Measurements from ENCODE around the gene ZMYM3.

The ZMYM3 gene

GRCh38 chrX:71224098-71224708, 29.7 kb downstream of the ZMYM3 start:
- Histone ChIP-seq H3K36me3 (ENCODE audit: control insufficient read depth, insufficient read depth, low read length) (no peaks in the 10 kb centered on the region), H3K4me3 (ENCODE audit: low read length) (no peak overlapping the region), H3K23ac (ENCODE audit: low read length) (no peak overlapping the region), H3K79me1 (ENCODE audit: low read length) (no peaks in the 10 kb centered on the region), H3K27ac (ENCODE audit: low read depth, low read length) (no peak overlapping the region), H3K18ac (ENCODE audit: low read length) (no peak overlapping the region), H2BK120ac (ENCODE audit: low read depth, low read length) (no peak overlapping the region), H4K5ac (ENCODE audit: low read length) (no peak overlapping the region), H3K4me2 (ENCODE audit: low read length) (no peak overlapping the region), H3K4me1 (ENCODE audit: control insufficient read depth, low read depth, low read length) (no peaks in the 10 kb centered on the region), H2BK5ac (ENCODE audit: low read length) (no peak overlapping the region), H4K8ac (ENCODE audit: low read depth, low read length) (no peak overlapping the region), H3K27me3 (ENCODE audit: insufficient read depth, low read length, poor library complexity) (no peaks in the 10 kb centered on the region), H3K9ac (ENCODE audit: low read length) (no peak overlapping the region), H3K4ac (ENCODE audit: low read depth, low read length) (no peak overlapping the region), H2BK15ac (replicated peaks; ENCODE audit: low read depth) (no peak overlapping the region), H3K79me2 (ENCODE audit: control insufficient read depth, insufficient read depth, low read length) (no peaks in the 10 kb centered on the region), H3K56ac (ENCODE audit: low read length) (no peak overlapping the region), H2AK5ac (ENCODE audit: low read length) (no peak overlapping the region)
- DNase-seq = no peak
- WGBS (ENCODE audit: extremely low coverage, insufficient coverage, low lambda C conversion rate) = no CpG with 5 or more reads among the region's 32 CpGs

- Histone ChIP-seq H3K23ac (ENCODE audit: low read length) (no peak within 1 kb of the TSS), H3K18ac (ENCODE audit: low read length) (no peak within 1 kb of the TSS), H3K4ac (ENCODE audit: low read depth, low read length) (no peak within 1 kb of the TSS), H3K4me2 (ENCODE audit: low read length) (no peak within 1 kb of the TSS), H3K79me1 (ENCODE audit: low read length) (no peaks in the 10 kb centered on the region), H2BK120ac (ENCODE audit: low read depth, low read length) (no peak within 1 kb of the TSS), H3K36me3 (ENCODE audit: control insufficient read depth, insufficient read depth, low read length) (no peaks in the 10 kb centered on the region), H4K5ac (ENCODE audit: low read length) (no peak within 1 kb of the TSS), H4K8ac (ENCODE audit: low read depth, low read length) (no peak within 1 kb of the TSS), H3K4me3 (ENCODE audit: low read length) (no peak within 1 kb of the TSS), H3K27ac (ENCODE audit: low read depth, low read length) (no peak within 1 kb of the TSS), H3K4me1 (ENCODE audit: control insufficient read depth, low read depth, low read length) (no peaks in the 10 kb centered on the region), H2BK15ac (replicated peaks; ENCODE audit: low read depth) (no peak within 1 kb of the TSS), H2BK5ac (ENCODE audit: low read length) (no peak within 1 kb of the TSS), H3K56ac (ENCODE audit: low read length) (no peak within 1 kb of the TSS), H3K27me3 (ENCODE audit: insufficient read depth, low read length, poor library complexity) (no peaks in the 10 kb centered on the region), H3K79me2 (ENCODE audit: control insufficient read depth, insufficient read depth, low read length) (no peaks in the 10 kb centered on the region), H2AK5ac (ENCODE audit: low read length) (no peak within 1 kb of the TSS), H3K9ac (ENCODE audit: low read length) (no peak within 1 kb of the TSS)
- no CpG with 5 or more reads among the region's 18 CpGs for WGBS (ENCODE audit: extremely low coverage, insufficient coverage, low lambda C conversion rate)
- DNase-seq = no peak
Observed at GRCh38 chrX:71222929-71223328, 31.0 kb downstream of the ZMYM3 start, which contains the start of gene GJB1. Gene GJB1, plus strand, starts transcription at chrX:71223224. Its CDS starts 484 bp downstream, at chrX:71223708.

GRCh38 chrX:71221145-71221544, 32.8 kb downstream of the ZMYM3 start:
- H2BK15ac ChIP-seq (replicated peaks; ENCODE audit: low read depth) = no peak overlapping the region
- H3K9ac ChIP-seq (ENCODE audit: low read length) = no peak overlapping the region
- no peaks in the 10 kb centered on the region for H3K4me1 ChIP-seq (ENCODE audit: control insufficient read depth, low read depth, low read length)
- H3K56ac ChIP-seq (ENCODE audit: low read length) = no peak overlapping the region
- DNase-seq = no peak
- no peaks in the 10 kb centered on the region for H3K79me2 ChIP-seq (ENCODE audit: control insufficient read depth, insufficient read depth, low read length)
- H3K36me3 ChIP-seq (ENCODE audit: control insufficient read depth, insufficient read depth, low read length) = no peaks in the 10 kb centered on the region
- H3K4ac ChIP-seq (ENCODE audit: low read depth, low read length) = no peak overlapping the region
- H3K18ac ChIP-seq (ENCODE audit: low read length) = no peak overlapping the region
- no peaks in the 10 kb centered on the region for H3K27me3 ChIP-seq (ENCODE audit: insufficient read depth, low read length, poor library complexity)
- no peak overlapping the region for H3K4me2 ChIP-seq (ENCODE audit: low read length)
- H3K27ac ChIP-seq (ENCODE audit: low read depth, low read length) = no peak overlapping the region
- WGBS (ENCODE audit: extremely low coverage, insufficient coverage, low lambda C conversion rate) = no CpG with 5 or more reads among the region's 1 CpG
- no peak overlapping the region for H3K23ac ChIP-seq (ENCODE audit: low read length)
- no peak overlapping the region for H2BK120ac ChIP-seq (ENCODE audit: low read depth, low read length)
- H3K4me3 ChIP-seq (ENCODE audit: low read length) = no peak overlapping the region
- H2BK5ac ChIP-seq (ENCODE audit: low read length) = no peak overlapping the region
- H4K5ac ChIP-seq (ENCODE audit: low read length) = no peak overlapping the region
- H3K79me1 ChIP-seq (ENCODE audit: low read length) = no peaks in the 10 kb centered on the region
- no peak overlapping the region for H4K8ac ChIP-seq (ENCODE audit: low read depth, low read length)
- H2AK5ac ChIP-seq (ENCODE audit: low read length) = no peak overlapping the region

- Histone ChIP-seq H3K18ac (ENCODE audit: low read length) (no peak overlapping the region), H3K4me1 (ENCODE audit: control insufficient read depth, low read depth, low read length) (no peaks in the 10 kb centered on the region), H3K36me3 (ENCODE audit: control insufficient read depth, insufficient read depth, low read length) (no peaks in the 10 kb centered on the region), H3K9ac (ENCODE audit: low read length) (no peak overlapping the region), H3K4me3 (ENCODE audit: low read length) (no peak overlapping the region), H4K8ac (ENCODE audit: low read depth, low read length) (no peak overlapping the region), H2BK5ac (ENCODE audit: low read length) (no peak overlapping the region), H3K4me2 (ENCODE audit: low read length) (no peak overlapping the region), H3K27ac (ENCODE audit: low read depth, low read length) (no peak overlapping the region), H3K23ac (ENCODE audit: low read length) (no peak overlapping the region), H3K79me1 (ENCODE audit: low read length) (no peaks in the 10 kb centered on the region), H3K27me3 (ENCODE audit: insufficient read depth, low read length, poor library complexity) (no peaks in the 10 kb centered on the region), H3K56ac (ENCODE audit: low read length) (no peak overlapping the region), H3K4ac (ENCODE audit: low read depth, low read length) (no peak overlapping the region), H4K5ac (ENCODE audit: low read length) (no peak overlapping the region), H2BK15ac (replicated peaks; ENCODE audit: low read depth) (no peak overlapping the region), H2AK5ac (ENCODE audit: low read length) (no peak overlapping the region), H2BK120ac (ENCODE audit: low read depth, low read length) (no peak overlapping the region), H3K79me2 (ENCODE audit: control insufficient read depth, insufficient read depth, low read length) (no peaks in the 10 kb centered on the region)
- no CpG with 5 or more reads among the region's 6 CpGs for WGBS (ENCODE audit: extremely low coverage, insufficient coverage, low lambda C conversion rate)
- no peak for DNase-seq
Observed at GRCh38 chrX:71217298-71217697, 36.6 kb downstream of the ZMYM3 start.

- Histone ChIP-seq H3K79me2 (ENCODE audit: control insufficient read depth, insufficient read depth, low read length) (no peaks in the 10 kb centered on the region), H3K4me2 (ENCODE audit: low read length) (no peak overlapping the region), H3K4me3 (ENCODE audit: low read length) (no peak overlapping the region), H3K4ac (ENCODE audit: low read depth, low read length) (no peak overlapping the region), H4K5ac (ENCODE audit: low read length) (no peak overlapping the region), H4K8ac (ENCODE audit: low read depth, low read length) (no peak overlapping the region), H3K23ac (ENCODE audit: low read length) (no peak overlapping the region), H3K4me1 (ENCODE audit: control insufficient read depth, low read depth, low read length) (no peaks in the 10 kb centered on the region), H2BK120ac (ENCODE audit: low read depth, low read length) (no peak overlapping the region), H3K9ac (ENCODE audit: low read length) (no peak overlapping the region), H3K27me3 (ENCODE audit: insufficient read depth, low read length, poor library complexity) (no peaks in the 10 kb centered on the region), H2BK15ac (replicated peaks; ENCODE audit: low read depth) (no peak overlapping the region), H3K79me1 (ENCODE audit: low read length) (no peaks in the 10 kb centered on the region), H2AK5ac (ENCODE audit: low read length) (no peak overlapping the region), H2BK5ac (ENCODE audit: low read length) (no peak overlapping the region), H3K18ac (ENCODE audit: low read length) (no peak overlapping the region), H3K56ac (ENCODE audit: low read length) (no peak overlapping the region), H3K36me3 (ENCODE audit: control insufficient read depth, insufficient read depth, low read length) (no peaks in the 10 kb centered on the region), H3K27ac (ENCODE audit: low read depth, low read length) (no peak overlapping the region)
- DNase-seq = no peak
- WGBS (ENCODE audit: extremely low coverage, insufficient coverage, low lambda C conversion rate) = no CpG with 5 or more reads among the region's 6 CpGs
Observed at GRCh38 chrX:71216485-71216884, 37.5 kb downstream of the ZMYM3 start.

GRCh38 chrX:71215338-71215912, 38.5 kb downstream of the ZMYM3 start:
- no peaks in the 10 kb centered on the region for H3K36me3 ChIP-seq (ENCODE audit: control insufficient read depth, insufficient read depth, low read length)
- no peak overlapping the region for H2BK120ac ChIP-seq (ENCODE audit: low read depth, low read length)
- no peak overlapping the region for H4K5ac ChIP-seq (ENCODE audit: low read length)
- no peak overlapping the region for H3K9ac ChIP-seq (ENCODE audit: low read length)
- no peak for DNase-seq
- H3K18ac ChIP-seq (ENCODE audit: low read length) = no peak overlapping the region
- H3K4me2 ChIP-seq (ENCODE audit: low read length) = no peak overlapping the region
- no peak overlapping the region for H2AK5ac ChIP-seq (ENCODE audit: low read length)
- H3K79me1 ChIP-seq (ENCODE audit: low read length) = no peaks in the 10 kb centered on the region
- no CpG with 5 or more reads among the region's 10 CpGs for WGBS (ENCODE audit: extremely low coverage, insufficient coverage, low lambda C conversion rate)
- no peak overlapping the region for H2BK5ac ChIP-seq (ENCODE audit: low read length)
- H3K27me3 ChIP-seq (ENCODE audit: insufficient read depth, low read length, poor library complexity) = no peaks in the 10 kb centered on the region
- no peak overlapping the region for H2BK15ac ChIP-seq (replicated peaks; ENCODE audit: low read depth)
- H3K27ac ChIP-seq (ENCODE audit: low read depth, low read length) = no peak overlapping the region
- no peak overlapping the region for H3K56ac ChIP-seq (ENCODE audit: low read length)
- no peak overlapping the region for H3K23ac ChIP-seq (ENCODE audit: low read length)
- no peaks in the 10 kb centered on the region for H3K79me2 ChIP-seq (ENCODE audit: control insufficient read depth, insufficient read depth, low read length)
- no peak overlapping the region for H3K4ac ChIP-seq (ENCODE audit: low read depth, low read length)
- no peaks in the 10 kb centered on the region for H3K4me1 ChIP-seq (ENCODE audit: control insufficient read depth, low read depth, low read length)
- no peak overlapping the region for H3K4me3 ChIP-seq (ENCODE audit: low read length)
- no peak overlapping the region for H4K8ac ChIP-seq (ENCODE audit: low read depth, low read length)
